ENCODE data around the gene UBA7. TPM values are rescaled to one million over a fixed set of nuclear protein-coding genes. Genes with fewer than 3 reads are reported as not detected.

Gene UBA7
- 100 to 1,000 TPM in 1 of 2 donors, 10 to 100 TPM in 1; 74.1 to 119 TPM for total RNA-seq

GRCh38 chr3:49813497-49814174, at the start of gene UBA7:
Gene UBA7, minus strand, starts transcription at chr3:49813953. Its CDS starts 166 bp downstream, at chr3:49813787.
- Histone ChIP-seq H3K4me3 (peak within 1 kb of the TSS; percentile 75), H3K36me3 (peaks cover 13% of the 10 kb centered on the region), H3K9me3 (no peaks in the 10 kb centered on the region), H3K4me1 (ENCODE audit: control insufficient read depth in 1 of 2, low read depth in 2 of 2) (peaks cover 11 to 29% of the 10 kb centered on the region in 2 donors), H3K27me3 (replicated peaks; ENCODE audit: insufficient read depth) (no peaks in the 10 kb centered on the region), H3K27ac (peak within 1 kb of the TSS; percentile 73)
- DNase-seq (ENCODE audit: low spot score) (no peak), ATAC-seq (ENCODE audit: insufficient number of reproducible peaks, low FRiP score, low read depth) (peak; percentile 74)
- TF ChIP-seq CTCF (IDR thresholded peaks at IDR 0.05) = no peak

GRCh38 chr3:49859576-49860305, 46.0 kb upstream of the UBA7 start:
- H3K4me3 ChIP-seq = no peak overlapping the region
- no peak for ATAC-seq (ENCODE audit: insufficient number of reproducible peaks, low FRiP score, low read depth)
- no peaks in the 10 kb centered on the region for H3K36me3 ChIP-seq
- no peak overlapping the region for H3K27ac ChIP-seq
- DNase-seq (ENCODE audit: low spot score) = no peak
- H3K27me3 ChIP-seq (replicated peaks; ENCODE audit: insufficient read depth) = no peaks in the 10 kb centered on the region
- peaks cover 5 to 13% of the 10 kb centered on the region in 2 donors for H3K4me1 ChIP-seq (ENCODE audit: control insufficient read depth in 1 of 2, low read depth in 2 of 2)
- H3K9me3 ChIP-seq = no peaks in the 10 kb centered on the region
- no peak for TF ChIP-seq CTCF (IDR thresholded peaks at IDR 0.05)

GRCh38 chr3:49856181-49857005, 42.6 kb upstream of the UBA7 start, which contains the start of gene TRAIP:
Gene TRAIP, minus strand, starts transcription at chr3:49856564. Its CDS starts 111 bp downstream, at chr3:49856453.
- peak; percentile 98 for ATAC-seq (ENCODE audit: insufficient number of reproducible peaks, low FRiP score, low read depth)
- no peaks in the 10 kb centered on the region for H3K27me3 ChIP-seq (replicated peaks; ENCODE audit: insufficient read depth)
- no peaks in the 10 kb centered on the region for H3K36me3 ChIP-seq
- no peaks in the 10 kb centered on the region for H3K9me3 ChIP-seq
- DNase-seq (ENCODE audit: low spot score) = peak; percentile 77
- TF ChIP-seq CTCF (IDR thresholded peaks at IDR 0.05) = no peak
- peaks cover 5 to 13% of the 10 kb centered on the region in 2 donors for H3K4me1 ChIP-seq (ENCODE audit: control insufficient read depth in 1 of 2, low read depth in 2 of 2)
- peak within 1 kb of the TSS; percentile 79 for H3K4me3 ChIP-seq
- peak within 1 kb of the TSS; percentile 39 to 65 for H3K27ac ChIP-seq

- Histone ChIP-seq H3K9me3 (no peaks in the 10 kb centered on the region), H3K36me3 (no peaks in the 10 kb centered on the region), H3K27me3 (replicated peaks; ENCODE audit: insufficient read depth) (no peaks in the 10 kb centered on the region), H3K4me3 (peak overlapping the region; percentile 79), H3K27ac (no peak overlapping the region), H3K4me1 (ENCODE audit: control insufficient read depth in 1 of 2, low read depth in 2 of 2) (peaks cover 5 to 13% of the 10 kb centered on the region in 2 donors)
- no peak for TF ChIP-seq CTCF (IDR thresholded peaks at IDR 0.05)
- no peak for DNase-seq (ENCODE audit: low spot score)
- no peak for ATAC-seq (ENCODE audit: insufficient number of reproducible peaks, low FRiP score, low read depth)
These were observed 41.9 kb upstream of the UBA7 start for GRCh38 chr3:49855662-49856061.
